H1 (cell line): ENCODE data around the gene AMHR2. TPM values are rescaled to one million over a fixed set of nuclear protein-coding genes. Genes with fewer than 3 reads are reported as not detected.
"Not testable (repeated sequence)": the region's sequence is repeated elsewhere in the genome, so short reads cannot be mapped to it uniquely, and the experiment has no call there.

Experiments
- CTCF ChIA-PET: fragments of 300-600 bp; sonication (Branson Sonifier 250); formaldehyde crosslinking; loops from one replicate; lab custom pipeline; 2021; ENCODE audit not compliant: partially characterized antibody; lab: Charles Lee
- POLR2A ChIA-PET: fragments of 300-600 bp; sonication (Branson Sonifier 250); formaldehyde crosslinking; loops from one replicate; lab custom pipeline; 2021; ENCODE audit warnings: inconsistent platforms; ENCODE audit not compliant: partially characterized antibody; lab: Charles Lee
- DNase-seq, 2 experiments: peaks; one replicate each; pipeline versions ENCODE4 v3.0.0 to v3.0.0-alpha.2; 2010 to 2022; ENCODE audit warnings: low spot score in 2 of 2, low read depth in 1 of 2, mixed read lengths in 1 of 2
- FAIRE-seq: peaks from 2 replicates; lab custom pipeline; 2011; peaks lifted over from hg19 to GRCh38; lab: Jason Lieb, UNC
- H2AFZ ChIP-seq: 2 replicates; pipeline ENCODE4 v1.8.1; 2012; ENCODE audit warnings: low read length, inconsistent platforms
- H2AK5ac ChIP-seq: 2 replicates; pipeline ENCODE4 v1.6.1; 2013; ENCODE audit warnings: low read depth, low read length
- H2BK120ac ChIP-seq: replicated peaks from 2 replicates; pipeline ENCODE3; 2013; ENCODE audit warnings: low read depth, low read length, inconsistent platforms
- H2BK12ac ChIP-seq: 2 replicates; pipeline ENCODE4 v1.6.1; 2013; ENCODE audit warnings: low read depth, low read length
- H2BK15ac ChIP-seq: 2 replicates; pipeline ENCODE4 v1.6.1; 2013; ENCODE audit warnings: low read length
- H2BK20ac ChIP-seq: 2 replicates; pipeline ENCODE4 v1.6.1; 2013; ENCODE audit warnings: low read length
- H2BK5ac ChIP-seq: 2 replicates; pipeline ENCODE4 v1.6.1; 2013; ENCODE audit warnings: low read depth, low read length
- H3K14ac ChIP-seq: 2 replicates; pipeline ENCODE4 v1.6.1; 2013; ENCODE audit warnings: inconsistent platforms; ENCODE audit not compliant: insufficient read length
- H3K18ac ChIP-seq: 2 replicates; pipeline ENCODE4 v1.6.1; 2013; ENCODE audit warnings: low read length; ENCODE audit errors: extremely low read depth
- H3K23ac ChIP-seq: 2 replicates; pipeline ENCODE4 v1.6.1; 2013; ENCODE audit warnings: inconsistent platforms; ENCODE audit not compliant: insufficient read length
- H3K23me2 ChIP-seq: 2 replicates; pipeline ENCODE4 v1.6.1; 2013; ENCODE audit warnings: low read depth, low read length
- H3K27ac ChIP-seq: 2 replicates; pipeline ENCODE4 v1.6.1; 2011; ENCODE audit warnings: low read depth, low read length, inconsistent platforms
- H3K27me3 ChIP-seq, 4 experiments: replicated peaks in 1 of 4; 1 replicate in 1 of 4; 2 replicates in 3 of 4; pipeline versions ENCODE4 v1.6.1 to v1.8.1; 2011 to 2013; ENCODE audit warnings: low read length in 3 of 4, mild to moderate bottlenecking in 3 of 4, inconsistent platforms in 2 of 4, mixed read lengths in 2 of 4, moderate library complexity in 1 of 4; ENCODE audit not compliant: control insufficient read depth in 3 of 4, insufficient read depth in 3 of 4; ENCODE audit errors: extremely low read depth in 1 of 4
- H3K36me3 ChIP-seq, 4 experiments: 2 replicates each; pipeline versions ENCODE4 v1.6.1 to v1.8.1; 2011 to 2013; ENCODE audit warnings: mild to moderate bottlenecking in 4 of 4, low read length in 3 of 4, moderate library complexity in 2 of 4, control low read depth in 1 of 4, inconsistent platforms in 1 of 4; ENCODE audit not compliant: insufficient read depth in 4 of 4, control insufficient read depth in 2 of 4
- H3K4ac ChIP-seq: replicated peaks from 2 replicates; pipeline ENCODE3; 2013; ENCODE audit warnings: low read length, low read depth, mixed read lengths, inconsistent platforms; ENCODE audit not compliant: insufficient read length
- H3K4me1 ChIP-seq, 4 experiments: replicated peaks in 1 of 4; 1 replicate in 1 of 4; 2 replicates in 3 of 4; pipeline versions ENCODE4 v1.6.1 to v1.8.1; 2011 to 2013; ENCODE audit warnings: low read length in 3 of 4, inconsistent platforms in 2 of 4, mixed read lengths in 1 of 4; ENCODE audit not compliant: insufficient read depth in 4 of 4, control insufficient read depth in 3 of 4
- H3K4me2 ChIP-seq, 2 experiments: 2 replicates each; pipeline versions ENCODE4 v1.6.1 to v1.8.1; 2011 to 2013; ENCODE audit warnings: low read depth in 2 of 2, low read length in 2 of 2, control low read depth in 1 of 2, inconsistent platforms in 1 of 2, mild to moderate bottlenecking in 1 of 2; ENCODE audit not compliant: insufficient read depth in 1 of 2
- H3K4me3 ChIP-seq, 4 experiments: fragments of 200-600, 300-600 bp in 1 of 4; sonication (generic), shearing (Covaris generic), sonication (Bioruptor Twin) in 1 of 4; 2 replicates each; pipeline versions ENCODE4 v1.5.1 to v1.8.1; 2011 to 2016; ENCODE audit warnings: low read length in 4 of 4, low read depth in 3 of 4, control low read depth in 2 of 4, inconsistent platforms in 2 of 4, mild to moderate bottlenecking in 2 of 4, mixed read lengths in 1 of 4, moderate library complexity in 1 of 4; ENCODE audit not compliant: insufficient read depth in 2 of 4; ENCODE audit errors: extremely low read depth in 1 of 4
- H3K56ac ChIP-seq: replicated peaks from 2 replicates; pipeline ENCODE3; 2013; ENCODE audit warnings: low read depth, mild to moderate bottlenecking, mixed read lengths, low read length, inconsistent platforms; ENCODE audit not compliant: insufficient read length
- H3K79me1 ChIP-seq: 2 replicates; pipeline ENCODE4 v1.6.1; 2013; ENCODE audit warnings: low read depth, low read length, control low read depth
- H3K79me2 ChIP-seq, 2 experiments: 2 replicates each; pipeline versions ENCODE4 v1.6.1 to v1.8.1; 2012 to 2013; ENCODE audit warnings: low read length in 2 of 2, mild to moderate bottlenecking in 2 of 2, inconsistent platforms in 1 of 2; ENCODE audit not compliant: insufficient read depth in 2 of 2, control insufficient read depth in 1 of 2
- H3K9ac ChIP-seq, 4 experiments: replicated peaks in 1 of 4; 1 replicate in 1 of 4; 2 replicates in 3 of 4; pipeline versions ENCODE4 v1.6.1 to v1.8.1; 2011 to 2013; ENCODE audit warnings: low read depth in 3 of 4, low read length in 3 of 4, control low read depth in 2 of 4, mild to moderate bottlenecking in 2 of 4, moderate library complexity in 2 of 4, inconsistent platforms in 1 of 4; ENCODE audit errors: extremely low read depth in 1 of 4
- H3K9me3 ChIP-seq, 2 experiments: 2 replicates each; pipeline versions ENCODE4 v1.6.1 to v1.8.1; 2012 to 2013; ENCODE audit warnings: mild to moderate bottlenecking in 2 of 2, moderate library complexity in 2 of 2, control low read depth in 1 of 2, inconsistent platforms in 1 of 2, low read depth in 1 of 2, low read length in 1 of 2, mixed read lengths in 1 of 2; ENCODE audit not compliant: insufficient read depth in 2 of 2
- H4K20me1 ChIP-seq, 2 experiments: replicated peaks in 1 of 2; 2 replicates each; pipeline versions ENCODE3 to v1.8.1; 2011 to 2013; ENCODE audit warnings: inconsistent platforms in 2 of 2, low read length in 2 of 2, mild to moderate bottlenecking in 1 of 2; ENCODE audit not compliant: insufficient read depth in 2 of 2, control insufficient read depth in 1 of 2
- H4K5ac ChIP-seq: 2 replicates; pipeline ENCODE4 v1.6.1; 2013; ENCODE audit warnings: low read length, low read depth, mixed read lengths, inconsistent platforms; ENCODE audit not compliant: insufficient read length
- H4K8ac ChIP-seq: 2 replicates; pipeline ENCODE4 v1.8.0; 2013; ENCODE audit warnings: mild to moderate bottlenecking, moderate library complexity, low read length, inconsistent platforms; ENCODE audit not compliant: insufficient read depth; ENCODE audit errors: extremely low read depth
- H4K91ac ChIP-seq: replicated peaks from 2 replicates; pipeline ENCODE3; 2013; ENCODE audit warnings: low read length, mixed read lengths, inconsistent platforms; ENCODE audit not compliant: insufficient read length
- WGBS, 2 experiments: shearing (Covaris generic) in 1 of 2; methylation state at CpG; one replicate each; pipeline versions ENCODE4 v1.1.6 to v1.1.7; 2013 to 2015; ENCODE audit warnings: low lambda C conversion rate in 2 of 2, mixed read lengths in 2 of 2, inconsistent platforms in 1 of 2, low coverage in 1 of 2, missing lambda C conversion rate in 1 of 2; ENCODE audit not compliant: insufficient replicate concordance in 2 of 2, insufficient coverage in 1 of 2, insufficient read length in 1 of 2; ENCODE audit errors: extremely low coverage in 1 of 2, missing lambda C conversion rate in 1 of 2; 5-methylcytosine and 5-hydroxymethylcytosine counted together
- polyA plus RNA-seq, 7 experiments: library from polyadenylated mRNA; depleted of rRNA in 3 of 7; stranded (reverse) in 5 of 7; unstranded in 2 of 7; fragments of >200 nt in 5 of 7; fragments of 200-250 nt in 2 of 7; gene quantifications; 1 replicate in 5 of 7; 2 replicates in 1 of 7; 4 replicates in 1 of 7; pipeline versions ENCODE4 v1.2.1 to v1.2.3, GENCODE V29; 2011 to 2013; ENCODE audit warnings: missing spikeins in 2 of 7, mixed read lengths in 2 of 7
- total RNA-seq: library from RNA; stranded (reverse); fragmentation: NEBNext Ultra II Directional; extraction: Animal tissue kit (Norgen Biotek cat#: 25700); gene quantifications from 2 replicates; pipeline ENCODE4 v1.2.1, GENCODE V29; 2021

The AMHR2 gene
- total and polyA plus RNA-seq, 2 of the 8 experiments (the other 6 are each of a cell fraction or from before 2014, with no cell fraction given) = 0.29 to 0.35 TPM

DNA sequence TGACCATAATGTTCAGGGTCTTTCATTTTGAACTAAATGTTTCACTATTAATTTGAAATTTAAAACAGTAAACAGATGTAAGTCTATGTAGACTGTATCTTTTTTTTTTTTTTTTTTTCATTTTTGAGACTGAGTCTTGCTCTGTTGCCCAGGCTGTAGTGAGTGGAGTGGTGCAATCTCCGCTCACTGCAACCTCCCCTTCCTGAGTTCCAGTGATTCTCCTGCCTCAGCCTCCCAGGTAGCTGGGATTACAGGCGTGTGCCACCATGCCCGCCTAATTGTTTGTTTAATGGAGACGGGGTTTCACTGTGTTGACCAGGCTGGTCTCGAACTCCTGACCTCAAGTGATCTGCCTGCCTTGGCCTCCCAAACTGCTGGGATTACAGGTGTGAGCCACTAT is 37.3 kb upstream of the AMHR2 start:
- H4K5ac ChIP-seq, FAIRE-seq, H2BK5ac ChIP-seq, H3K4me3 ChIP-seq, H3K9ac ChIP-seq, DNase-seq, H3K9me3 ChIP-seq, H2BK12ac ChIP-seq, H3K23ac ChIP-seq, H3K4me2 ChIP-seq, H2AFZ ChIP-seq, H3K27me3 ChIP-seq, H3K27ac ChIP-seq, H3K23me2 ChIP-seq, H2BK15ac ChIP-seq, H4K8ac ChIP-seq, H3K56ac ChIP-seq, H2AK5ac ChIP-seq, H2BK20ac ChIP-seq, H3K4ac ChIP-seq, H3K14ac ChIP-seq, H4K91ac ChIP-seq, H2BK120ac ChIP-seq, H3K18ac ChIP-seq: not testable (repeated sequence)
- POLR2A ChIA-PET = interaction anchor here (0.6 to 4.6 kb wide), 5 partner anchors 10 to 384 kb away, joined by 3 to 22 read pairs (median 4); partner anchors contain the start of gene AAAS
- H4K20me1 ChIP-seq = peaks cover 2 to 13% of the 10 kb centered on the region in 2 experiments
- H3K4me1 ChIP-seq = peaks cover 2 to 18% (median 7%) of the 10 kb centered on the region in 4 experiments
- H3K79me2 ChIP-seq = peaks cover 12 to 91% of the 10 kb centered on the region in 2 experiments
- H3K36me3 ChIP-seq = peaks cover 20 to 55% (median 22%) of the 10 kb centered on the region in 4 experiments
- WGBS, 2 experiments = 94% methylated on average over 5 of the region's 5 CpGs; no CpG with 5 or more reads in 1 of the 2 experiments
- peaks cover 12% of the 10 kb centered on the region for H3K79me1 ChIP-seq
- CTCF ChIA-PET = interaction anchor here (0.6 to 2.3 kb wide), 5 partner anchors 28 to 1247 kb away, joined by 3 to 6 read pairs (median 3); no protein-coding TSS in a partner anchor
